Hepatocyte (in vitro differentiated cells): ENCODE data around the gene POU1F1. TPM values are rescaled to one million over a fixed set of nuclear protein-coding genes. Genes with fewer than 3 reads are reported as not detected.

Experiments used
- DNase-seq: peaks from one replicate; pipeline ENCODE4 v3.0.0-alpha.2; 2016; ENCODE audit warnings: low spot score
- H2AFZ ChIP-seq: fragments of 200-600 bp; sonication (generic); 2 replicates; pipeline ENCODE4 v1.6.0; 2016; ENCODE audit warnings: antibody characterized with exemption, mild to moderate bottlenecking
- H3K27ac ChIP-seq: fragments of 200-600 bp; sonication (generic); 2 replicates; pipeline ENCODE4 v1.5.1; 2016; ENCODE audit warnings: mild to moderate bottlenecking
- H3K27me3 ChIP-seq: fragments of 200-600 bp; sonication (generic); 2 replicates; pipeline ENCODE4 v1.6.1; 2016
- H3K36me3 ChIP-seq: fragments of 200-600 bp; sonication (generic); replicated peaks from 2 replicates; pipeline ENCODE4 v1.5.1; 2016; ENCODE audit warnings: low read depth; ENCODE audit not compliant: insufficient read depth
- H3K4me1 ChIP-seq: fragments of 200-600 bp; sonication (generic); 2 replicates; pipeline ENCODE4 v1.5.1; 2016; ENCODE audit warnings: mild to moderate bottlenecking, moderate library complexity; ENCODE audit not compliant: insufficient read depth
- H3K4me2 ChIP-seq: fragments of 200-600 bp; sonication (generic); 2 replicates; pipeline ENCODE4 v1.6.0; 2016
- H3K4me3 ChIP-seq: fragments of 200-600 bp; sonication (generic); 2 replicates; pipeline ENCODE4 v1.5.1; 2016; ENCODE audit warnings: mild to moderate bottlenecking
- H3K79me2 ChIP-seq: fragments of 200-600 bp; sonication (generic); 2 replicates; pipeline ENCODE4 v1.6.0; 2017; ENCODE audit warnings: mild to moderate bottlenecking
- H3K9me2 ChIP-seq: fragments of 200-600 bp; sonication (generic); replicated peaks from 2 replicates; pipeline ENCODE4 v1.6.0; 2017; ENCODE audit warnings: mild to moderate bottlenecking; ENCODE audit not compliant: insufficient read depth
- H3K9me3 ChIP-seq: fragments of 200-600 bp; sonication (generic); 2 replicates; pipeline ENCODE4 v1.5.1; 2016; ENCODE audit warnings: low read depth, mild to moderate bottlenecking
- H4K20me1 ChIP-seq: fragments of 200-600 bp; sonication (generic); 2 replicates; pipeline ENCODE4 v1.6.0; 2016; ENCODE audit warnings: mild to moderate bottlenecking; ENCODE audit not compliant: insufficient read depth, poor library complexity, severe bottlenecking
- EZH2 ChIP-seq: fragments of 200-600 bp; sonication (generic); IDR thresholded peaks from 2 replicates; pipeline ENCODE4 v1.6.1; 2016; ENCODE audit warnings: antibody characterized with exemption, mild to moderate bottlenecking, borderline replicate concordance
- EZH2phosphoT487 ChIP-seq: fragments of 200-600 bp; sonication (generic); IDR thresholded peaks from one replicate; pipeline ENCODE4 v1.6.1; 2018; ENCODE audit warnings: antibody characterized with exemption, mild to moderate bottlenecking, low read depth, moderate library complexity; ENCODE audit not compliant: unreplicated experiment, severe bottlenecking
- WGBS: methylation state at CpG from one replicate; pipeline ENCODE4 v1.1.6; 2016; ENCODE audit warnings: low lambda C conversion rate; ENCODE audit errors: missing lambda C conversion rate; 5-methylcytosine and 5-hydroxymethylcytosine counted together
- polyA plus RNA-seq: library from polyadenylated mRNA; unstranded; fragments of >200 nt; fragmentation: Nextera tagmentation; extraction: Ambion mirVana; gene quantifications from 2 replicates; pipeline ENCODE4 v1.2.1, GENCODE V29; 2016
- total RNA-seq: library from RNA; depleted of rRNA; stranded (reverse); fragments of >200 nt; gene quantifications from 2 replicates; pipeline ENCODE4 v1.2.3, GENCODE V29; 2014
- TF ChIP-seq, protein P1 (sequence below): fragments of 200-600 bp; sonication (generic); IDR thresholded peaks from 2 replicates; pipeline ENCODE4 v1.5.1; 2016; ENCODE audit warnings: antibody characterized with exemption, mild to moderate bottlenecking; ENCODE audit not compliant: poor library complexity

Gene POU1F1
- total and polyA plus RNA-seq, 2 experiments from 2014 or later, result not detected

GRCh38 chr3:87227104-87227834, 49.1 kb downstream of the POU1F1 start, which contains the start of gene CHMP2B:
Gene CHMP2B, plus strand, starts transcription at chr3:87227309. Its CDS starts 214 bp downstream, at chr3:87227523.
- peaks cover 47% of the 10 kb centered on the region for H3K79me2 ChIP-seq
- H3K36me3 ChIP-seq, result no peaks in the 10 kb centered on the region
- H3K4me1 ChIP-seq, result peaks cover 5% of the 10 kb centered on the region
- H3K27me3 ChIP-seq, result no peaks in the 10 kb centered on the region
- WGBS, result 1% methylated on average over 59 of the region's 59 CpGs
- peak within 1 kb of the TSS; percentile 86 for H2AFZ ChIP-seq
- H3K27ac ChIP-seq, result peak within 1 kb of the TSS; percentile 99
- peak; percentile 95 for DNase-seq
- H4K20me1 ChIP-seq, result peaks cover 37% of the 10 kb centered on the region
- H3K9me3 ChIP-seq, result no peaks in the 10 kb centered on the region
- TF ChIP-seq, protein P1, sequence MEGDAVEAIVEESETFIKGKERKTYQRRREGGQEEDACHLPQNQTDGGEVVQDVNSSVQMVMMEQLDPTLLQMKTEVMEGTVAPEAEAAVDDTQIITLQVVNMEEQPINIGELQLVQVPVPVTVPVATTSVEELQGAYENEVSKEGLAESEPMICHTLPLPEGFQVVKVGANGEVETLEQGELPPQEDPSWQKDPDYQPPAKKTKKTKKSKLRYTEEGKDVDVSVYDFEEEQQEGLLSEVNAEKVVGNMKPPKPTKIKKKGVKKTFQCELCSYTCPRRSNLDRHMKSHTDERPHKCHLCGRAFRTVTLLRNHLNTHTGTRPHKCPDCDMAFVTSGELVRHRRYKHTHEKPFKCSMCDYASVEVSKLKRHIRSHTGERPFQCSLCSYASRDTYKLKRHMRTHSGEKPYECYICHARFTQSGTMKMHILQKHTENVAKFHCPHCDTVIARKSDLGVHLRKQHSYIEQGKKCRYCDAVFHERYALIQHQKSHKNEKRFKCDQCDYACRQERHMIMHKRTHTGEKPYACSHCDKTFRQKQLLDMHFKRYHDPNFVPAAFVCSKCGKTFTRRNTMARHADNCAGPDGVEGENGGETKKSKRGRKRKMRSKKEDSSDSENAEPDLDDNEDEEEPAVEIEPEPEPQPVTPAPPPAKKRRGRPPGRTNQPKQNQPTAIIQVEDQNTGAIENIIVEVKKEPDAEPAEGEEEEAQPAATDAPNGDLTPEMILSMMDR, result no peak
- TF ChIP-seq EZH2 (no peak), EZH2phosphoT487 (no peak)
- H3K9me2 ChIP-seq, result no peaks in the 10 kb centered on the region
- H3K4me3 ChIP-seq, result peak within 1 kb of the TSS; percentile 83
- peak within 1 kb of the TSS; percentile 85 for H3K4me2 ChIP-seq

DNA sequence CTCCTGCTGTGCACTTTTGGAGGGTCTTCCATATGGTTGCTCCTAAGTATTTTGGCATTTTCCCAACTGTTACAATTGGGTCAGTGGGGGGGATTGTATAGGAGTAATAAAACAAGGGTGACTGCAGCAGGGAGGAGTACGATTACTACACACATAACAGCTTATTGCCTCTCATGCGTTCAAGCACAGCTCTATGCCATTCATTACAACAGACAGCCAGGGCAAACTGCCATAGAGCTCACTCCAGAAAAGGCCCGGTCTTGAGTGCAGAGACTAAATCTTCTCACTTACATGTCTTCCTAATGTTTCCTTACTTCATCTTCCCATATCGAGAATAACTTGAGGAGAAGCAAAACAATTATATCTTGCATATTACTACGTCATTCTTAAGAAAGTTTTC, 50.7 kb downstream of the POU1F1 start:
- no peak for DNase-seq
- Histone ChIP-seq H3K4me1 (peaks cover 5% of the 10 kb centered on the region), H4K20me1 (peaks cover 22% of the 10 kb centered on the region), H3K36me3 (no peaks in the 10 kb centered on the region), H3K9me2 (no peaks in the 10 kb centered on the region), H3K79me2 (peaks cover 31% of the 10 kb centered on the region), H3K27me3 (no peaks in the 10 kb centered on the region), H2AFZ (peak overlapping the region; percentile 86), H3K27ac (no peak overlapping the region), H3K4me2 (peak overlapping the region; percentile 85), H3K9me3 (no peaks in the 10 kb centered on the region), H3K4me3 (no peak overlapping the region)
- TF ChIP-seq EZH2phosphoT487 (no peak), EZH2 (no peak)
- TF ChIP-seq, protein P1, result no peak
- WGBS, result 85% methylated on average over 5 of the region's 5 CpGs

DNA sequence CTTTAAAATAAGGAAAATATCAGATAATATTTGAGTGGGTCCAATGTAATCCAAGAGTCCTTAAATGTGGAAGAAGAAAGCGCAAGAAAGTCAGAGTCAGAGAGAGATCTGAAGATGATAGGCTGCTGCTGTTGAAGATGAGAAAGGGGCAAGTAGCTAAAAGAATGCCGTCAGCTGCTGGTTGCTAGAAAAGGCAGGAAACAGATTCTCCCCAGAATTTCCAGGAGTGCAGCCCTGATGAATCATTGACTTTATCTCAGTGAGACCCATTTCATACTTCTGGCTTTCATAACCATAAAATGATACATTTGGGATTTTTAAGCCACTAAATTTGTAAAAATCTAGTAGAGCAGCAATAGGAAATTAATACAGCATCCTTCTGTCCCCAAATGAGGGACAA, 56.8 kb downstream of the POU1F1 start:
- H4K20me1 ChIP-seq, result no peaks in the 10 kb centered on the region
- H3K36me3 ChIP-seq, result no peaks in the 10 kb centered on the region
- H3K79me2 ChIP-seq, result no peaks in the 10 kb centered on the region
- no peaks in the 10 kb centered on the region for H3K27me3 ChIP-seq
- no peak for DNase-seq
- no peaks in the 10 kb centered on the region for H3K9me3 ChIP-seq
- H3K9me2 ChIP-seq, result no peaks in the 10 kb centered on the region
- TF ChIP-seq, protein P1, result no peak
- no peak for TF ChIP-seq EZH2phosphoT487
- no peak for TF ChIP-seq EZH2
- H3K4me3 ChIP-seq, result no peak overlapping the region
- H3K4me2 ChIP-seq, result no peak overlapping the region
- WGBS, result 81% methylated on average over 2 of the region's 2 CpGs
- no peak overlapping the region for H2AFZ ChIP-seq
- no peaks in the 10 kb centered on the region for H3K4me1 ChIP-seq
- H3K27ac ChIP-seq, result no peak overlapping the region
